ENCODE data around the gene IDI2.

Gene IDI2

GRCh38 chr10:1003884-1004670 is 21.6 kb downstream of the IDI2 start:
- DNase-seq, result no peak

DNA sequence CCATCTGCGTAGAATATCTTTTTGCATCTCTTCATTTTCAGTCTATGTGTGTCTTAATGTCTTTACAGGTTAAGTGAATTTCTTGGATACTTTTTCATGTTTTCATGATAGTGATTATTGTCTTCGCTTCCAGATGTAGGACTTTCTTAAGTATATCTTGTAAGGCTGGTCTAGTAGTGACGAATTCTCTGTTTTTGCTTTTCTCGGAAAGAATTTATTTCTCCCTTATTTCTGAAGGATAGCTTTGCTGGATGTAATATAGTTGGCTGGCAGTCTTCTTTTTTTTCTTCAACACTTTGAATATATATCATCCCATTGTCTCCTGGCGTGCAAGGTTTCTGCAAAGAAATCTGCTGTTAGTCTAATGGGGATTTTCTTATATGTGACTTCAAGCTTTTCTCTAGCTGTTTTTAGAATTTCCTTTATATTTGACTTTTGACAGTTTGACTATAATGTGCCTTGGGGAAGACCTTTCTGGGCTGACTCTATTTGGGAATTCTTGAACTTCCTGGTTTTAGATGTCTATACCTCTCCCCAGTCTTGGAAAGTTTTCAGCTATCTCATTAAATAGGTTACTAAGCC is 23.1 kb downstream of the IDI2 start:
- no peak for DNase-seq

DNA sequence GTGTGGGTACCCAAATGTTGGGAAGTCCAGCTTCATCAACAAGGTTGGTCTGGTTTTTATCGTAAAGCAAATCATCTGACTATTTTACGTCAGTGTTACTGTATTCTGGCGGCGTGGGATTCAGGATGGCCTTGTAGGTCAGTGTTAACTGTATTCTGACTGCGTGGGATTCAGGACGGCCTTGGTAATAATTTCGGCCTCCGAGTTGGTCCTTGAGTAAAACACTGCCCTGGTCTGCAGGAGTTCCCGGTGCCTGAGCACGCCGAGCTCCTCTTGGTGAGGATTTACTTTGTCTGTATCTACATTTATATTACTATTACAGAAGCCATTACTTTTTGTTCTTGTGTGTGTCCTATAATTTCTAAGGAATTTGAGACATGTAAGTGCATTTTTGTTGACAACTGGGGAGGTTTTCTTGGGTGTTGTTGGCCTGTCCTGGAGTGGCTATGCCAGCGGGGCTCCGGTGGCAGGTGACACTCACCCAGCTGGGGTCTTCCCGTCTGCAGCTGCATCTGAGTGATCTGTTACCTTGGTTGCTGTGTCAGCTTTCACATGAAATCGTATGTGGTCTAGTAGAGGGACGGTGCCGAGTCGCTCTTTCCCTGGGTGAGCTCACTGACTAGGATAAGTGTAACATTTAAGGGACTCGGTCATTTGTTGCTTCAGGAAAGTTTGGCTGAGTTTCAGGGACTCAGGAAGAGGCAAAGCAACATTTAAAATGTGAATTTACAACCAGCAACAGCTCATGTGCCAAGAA is 28.2 kb downstream of the IDI2 start:
- no peak for DNase-seq

DNA sequence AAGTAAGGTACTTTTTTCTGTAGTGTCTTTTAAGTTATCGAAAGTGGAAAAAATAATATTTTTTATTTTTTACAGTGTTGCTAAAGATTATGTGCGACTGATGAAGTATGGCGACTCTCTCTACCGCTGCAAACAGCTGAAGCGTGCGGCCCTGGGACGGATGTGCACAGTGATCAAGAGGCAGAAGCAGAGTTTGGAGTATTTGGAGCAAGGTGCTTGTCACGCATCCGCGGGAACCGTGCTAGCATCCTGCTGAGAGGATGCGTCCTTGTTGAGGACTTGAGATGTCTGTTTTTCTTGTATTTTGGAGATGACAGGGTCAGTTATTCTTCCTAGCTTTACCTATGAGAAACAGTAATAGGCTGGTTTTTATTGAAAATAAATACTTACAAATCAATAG is 29.6 kb downstream of the IDI2 start:
- no peak for DNase-seq

DNA sequence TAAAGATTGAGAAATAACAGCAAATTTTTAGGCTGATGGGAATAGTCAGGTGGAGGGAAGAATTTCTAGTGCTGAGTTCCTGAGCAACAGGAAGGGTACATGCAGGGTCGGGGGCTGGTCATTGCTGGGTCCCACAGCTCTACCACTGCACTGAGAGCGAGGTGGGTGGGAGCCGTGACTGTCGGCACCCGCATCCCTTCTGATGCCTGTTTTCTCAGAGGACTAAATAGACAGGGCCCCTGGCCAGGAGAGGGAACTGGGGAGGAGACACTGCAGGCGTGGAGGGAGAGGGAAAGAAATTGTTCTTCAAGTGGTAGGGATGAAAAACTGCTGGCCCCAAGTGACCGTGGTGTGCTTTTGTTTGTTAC is 30.1 kb downstream of the IDI2 start:
- no peak for DNase-seq

DNA sequence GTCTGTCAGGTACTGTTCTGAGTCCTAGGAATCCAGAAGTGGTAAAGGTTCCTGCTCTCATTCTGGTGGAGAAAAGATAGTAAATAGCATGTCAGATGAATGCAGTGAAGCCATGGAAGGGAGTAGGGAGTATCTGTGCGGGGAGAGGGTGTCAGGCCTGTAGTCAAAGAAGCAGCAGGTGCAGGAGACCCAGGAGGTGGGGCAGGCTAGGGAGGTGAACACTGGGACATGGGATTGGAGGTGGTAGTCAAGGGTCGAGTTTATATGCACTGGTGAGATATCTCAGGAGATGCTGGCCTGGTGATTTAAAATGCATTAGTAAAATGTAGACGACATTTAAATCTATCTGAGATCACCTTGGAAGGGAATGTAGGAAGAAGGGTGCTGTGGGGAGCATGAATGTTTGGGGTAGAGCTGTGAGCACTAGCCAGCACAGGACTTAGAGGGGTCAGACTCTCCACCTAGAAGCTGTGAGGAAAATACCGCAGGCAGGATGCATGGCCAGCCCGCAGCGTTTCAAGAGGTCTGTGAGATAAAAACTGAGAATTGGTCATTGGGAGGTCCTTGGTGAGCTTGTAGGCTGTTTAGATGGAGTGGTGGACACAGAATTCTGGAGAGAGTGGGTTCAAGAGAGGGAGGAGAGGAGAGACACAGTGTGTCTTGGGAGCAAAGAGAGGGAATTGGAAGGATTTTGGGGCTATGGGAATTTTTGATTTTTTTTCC is 30.7 kb downstream of the IDI2 start:
- no peak for DNase-seq

GRCh38 chr10:992871-993270 is 32.8 kb downstream of the IDI2 start:
- no peak for DNase-seq

DNA sequence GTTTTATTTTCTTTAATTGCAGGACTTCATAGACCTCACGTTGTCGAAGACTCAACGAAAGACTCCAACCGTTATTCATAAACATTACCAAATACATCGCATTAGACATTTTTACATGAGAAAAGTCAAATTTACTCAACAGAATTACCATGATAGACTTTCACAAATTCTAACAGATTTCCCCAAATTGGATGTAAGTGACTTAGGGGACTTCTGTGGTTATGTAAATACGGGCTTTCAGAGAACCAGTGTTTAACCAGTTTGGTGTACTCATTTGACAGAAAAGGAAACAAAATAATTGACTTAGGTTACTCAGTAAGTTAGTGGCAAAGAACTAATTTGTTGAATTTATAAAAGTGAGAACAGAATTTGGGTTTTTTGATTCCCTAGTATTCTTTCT is 33.2 kb downstream of the IDI2 start:
- DNase-seq, result no peak

DNA sequence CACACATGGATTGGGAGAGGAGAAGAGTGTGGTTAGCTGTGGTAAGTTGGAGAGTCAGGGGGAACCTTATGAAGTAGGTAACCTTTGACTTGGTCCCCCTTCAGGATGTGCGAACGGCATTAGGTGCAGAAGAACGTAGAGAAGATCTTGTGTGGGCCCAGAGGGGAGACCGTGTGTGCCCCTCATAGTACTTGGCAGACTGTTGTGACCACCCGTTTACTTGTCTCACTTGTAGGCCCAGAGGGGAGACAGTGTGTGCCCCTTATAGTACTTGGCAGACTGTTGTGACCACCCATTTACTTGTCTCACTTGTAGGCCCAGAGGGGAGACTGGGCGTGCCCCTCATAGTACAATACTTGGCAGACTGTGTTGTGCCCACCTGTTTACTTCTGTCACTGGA is 34.9 kb downstream of the IDI2 start:
- no peak for DNase-seq

GRCh38 chr10:988667-989545 is 36.8 kb downstream of the IDI2 start:
- no peak for DNase-seq

- peak; percentile 82 for DNase-seq
Observed at GRCh38 chr10:987870-988666, 37.6 kb downstream of the IDI2 start, which contains the start of gene GTPBP4. GTPBP4 (plus strand) TSS chr10:988434; CDS start chr10:988480, 46 bp downstream.

DNA sequence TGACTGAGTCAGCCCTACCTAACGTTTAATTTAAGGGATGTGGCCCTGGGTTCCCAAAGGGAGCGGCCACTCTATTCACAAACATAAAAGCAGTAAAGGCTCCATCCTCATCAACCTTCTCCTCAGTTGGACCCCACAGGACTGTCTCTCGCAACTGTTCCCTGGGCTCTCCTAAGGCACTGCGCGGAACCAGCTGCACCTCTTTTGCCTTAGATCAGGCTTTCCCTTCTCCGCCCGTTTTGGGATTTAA is 38.1 kb downstream of the IDI2 start:
- no peak for DNase-seq

DNA sequence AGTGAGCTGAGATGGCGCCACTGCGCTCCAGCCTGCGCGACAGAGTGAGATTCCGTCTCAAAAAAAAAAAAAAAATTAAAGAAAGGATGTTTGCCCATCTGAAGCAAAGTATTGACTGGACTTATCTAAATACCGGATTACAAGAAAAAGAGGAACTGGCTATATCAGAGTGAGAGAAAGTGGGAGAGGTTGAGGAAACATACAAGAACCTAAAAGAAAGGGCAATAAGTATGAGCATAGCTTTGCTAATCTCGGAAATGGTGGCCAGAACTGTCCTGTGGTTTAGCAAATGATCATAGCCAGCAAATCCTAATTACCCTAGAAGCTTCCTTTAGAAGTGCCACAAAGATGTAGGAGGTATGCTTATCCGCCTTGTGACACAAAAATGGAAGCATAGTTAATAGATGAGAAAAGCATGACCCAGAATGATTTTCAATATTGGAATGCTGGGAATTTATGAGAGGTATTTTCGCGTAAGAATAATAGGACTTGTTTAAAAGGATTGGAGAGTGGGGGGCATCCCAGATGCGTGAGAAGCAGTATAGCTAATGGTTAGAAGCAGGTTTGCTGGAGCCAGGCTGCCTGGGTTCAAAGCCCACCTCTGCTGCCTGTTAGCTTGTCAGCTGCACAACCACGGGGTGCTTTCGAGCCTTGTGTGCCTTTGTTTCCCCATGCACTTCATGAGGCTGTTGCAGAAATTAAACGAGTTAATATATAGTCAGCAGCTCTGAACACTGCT is 38.6 kb downstream of the IDI2 start:
- DNase-seq, result no peak

- DNase-seq, result peak; percentile 48
Observed at GRCh38 chr10:986137-986825, 39.4 kb downstream of the IDI2 start.

- no peak for DNase-seq
Observed at GRCh38 chr10:985361-985760, 40.3 kb downstream of the IDI2 start.

DNA sequence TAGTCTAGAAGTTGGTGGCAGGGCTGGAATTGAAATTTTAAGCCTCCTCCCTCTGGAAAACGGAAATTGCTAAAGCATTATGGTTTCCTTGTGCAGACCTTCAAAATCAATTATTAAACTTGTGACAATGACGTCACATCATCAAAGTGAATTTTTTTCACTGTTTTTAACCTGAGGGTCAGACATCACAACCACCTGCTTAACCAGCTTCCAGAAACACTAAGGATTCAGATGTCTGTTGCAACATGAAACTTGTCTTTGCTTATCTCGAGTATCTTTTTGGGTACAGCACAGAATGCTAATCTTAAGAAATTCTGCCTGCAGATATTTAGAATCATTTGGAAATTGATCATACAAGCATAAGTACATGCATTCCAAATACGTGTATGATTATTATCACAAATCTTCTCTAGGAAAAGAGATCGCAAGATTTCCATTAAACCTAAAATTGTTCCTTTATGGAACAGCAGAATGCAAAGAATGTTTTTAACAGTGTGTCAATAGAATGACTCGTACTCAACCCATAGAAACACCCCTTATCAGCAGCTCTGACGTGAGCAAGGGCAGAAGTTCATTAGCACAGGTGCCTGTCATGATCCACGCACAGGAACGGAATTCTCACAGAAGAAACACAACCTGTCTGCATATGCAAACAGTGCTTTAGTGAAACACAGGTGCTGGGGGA is 41.5 kb downstream of the IDI2 start:
- no peak for DNase-seq

- DNase-seq, result no peak
Observed at GRCh38 chr10:983401-983800, 42.3 kb downstream of the IDI2 start.

- DNase-seq, result no peak
Observed at GRCh38 chr10:980468-981093, 45.1 kb downstream of the IDI2 start.

DNA sequence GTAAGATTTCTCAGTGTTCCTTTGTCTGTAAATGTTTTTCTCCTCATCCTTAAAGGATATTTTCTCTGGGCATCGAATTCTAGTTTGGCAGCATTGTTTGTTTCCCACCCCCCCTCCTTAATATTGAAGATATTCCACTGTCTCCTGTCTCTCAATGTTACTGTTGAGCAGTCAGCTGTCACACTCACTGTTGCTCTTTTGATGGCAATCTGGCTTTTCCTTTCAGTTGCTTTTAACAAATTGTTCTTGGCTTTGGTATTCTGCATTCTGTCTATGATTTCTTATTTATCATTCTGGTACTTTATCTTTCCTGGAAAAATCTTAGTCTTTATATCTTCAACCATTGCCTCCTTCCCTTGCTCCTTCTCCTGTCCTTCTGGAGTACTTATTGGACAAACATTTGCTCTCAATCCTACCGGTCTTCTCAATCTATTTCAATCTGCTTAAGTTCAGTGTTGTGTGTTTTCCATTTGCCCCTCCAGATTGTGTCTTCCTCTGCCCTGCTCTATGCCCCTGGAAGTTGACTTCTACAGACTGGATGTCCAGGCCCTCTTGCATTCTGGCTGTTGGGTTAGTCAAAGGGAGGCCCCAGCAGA is 46.7 kb downstream of the IDI2 start:
- no peak for DNase-seq
